ENCODE measurements around the gene TMX3. TPM values are rescaled to one million over a fixed set of nuclear protein-coding genes. Genes with fewer than 3 reads are reported as not detected.
A peak's percentile ranks its signal among the peaks of the same experiment; 100 is the strongest.

TMX3 gene
- total and polyA plus RNA-seq, 12 donors: 17.8 to 46.6 (median 30.1) TPM

GRCh38 chr18:68660354-68661183 lies 54.3 kb downstream of the TMX3 start:
- intact Hi-C loops (cut with DNase I): loop anchor here in 1 of 2 donors (10.0 kb wide), 1 partner anchor 1446 kb away; no protein-coding TSS in a partner anchor
- TF ChIP-seq POLR2A (IDR thresholded peaks at IDR 0.05) (no peak), CTCF (IDR thresholded peaks at IDR 0.05) (peak; percentile 33 to 60 (median 53))
- no peaks in the 10 kb centered on the region for H3K4me1 ChIP-seq (replicated peaks in 1 of 2)
- H3K36me3 ChIP-seq (replicated peaks in 1 of 2): no peaks in the 10 kb centered on the region
- WGBS, 4 donors: 26 to 36% (median 30%) methylated on average over 5 of the region's 5 CpGs
- no peak overlapping the region for H3K4me3 ChIP-seq
- no peaks in the 10 kb centered on the region for H3K9me3 ChIP-seq (replicated peaks in 1 of 3)
- H3K27ac ChIP-seq: no peak overlapping the region
- no peak for DNase-seq
- no peaks in the 10 kb centered on the region for H3K27me3 ChIP-seq

GRCh38 chr18:68648191-68648590 lies 66.7 kb downstream of the TMX3 start:
- intact Hi-C loops (cut with DNase I): no loop called here
- no peaks in the 10 kb centered on the region for H3K4me1 ChIP-seq (replicated peaks in 1 of 2)
- H3K27me3 ChIP-seq: no peaks in the 10 kb centered on the region
- H3K27ac ChIP-seq: no peak overlapping the region
- H3K9me3 ChIP-seq (replicated peaks in 1 of 3): no peaks in the 10 kb centered on the region
- no peak for DNase-seq
- H3K36me3 ChIP-seq (replicated peaks in 1 of 2): no peaks in the 10 kb centered on the region
- no peak overlapping the region for H3K4me3 ChIP-seq
- TF ChIP-seq CTCF (IDR thresholded peaks at IDR 0.05): no peak
- TF ChIP-seq POLR2A (IDR thresholded peaks at IDR 0.05): no peak

- no peaks in the 10 kb centered on the region for H3K27me3 ChIP-seq
- no peak overlapping the region for H3K27ac ChIP-seq
- H3K9me3 ChIP-seq (replicated peaks in 1 of 3): no peaks in the 10 kb centered on the region
- no peak for DNase-seq
- H3K36me3 ChIP-seq (replicated peaks in 1 of 2): no peaks in the 10 kb centered on the region
- TF ChIP-seq POLR2A (IDR thresholded peaks at IDR 0.05) (no peak), CTCF (IDR thresholded peaks at IDR 0.05) (no peak)
- H3K4me3 ChIP-seq: no peak overlapping the region
- intact Hi-C loops (cut with DNase I): no loop called here
- H3K4me1 ChIP-seq (replicated peaks in 1 of 2): no peaks in the 10 kb centered on the region
- 50 to 71% (median 62%) methylated on average over 3 of the region's 3 CpGs for WGBS, 4 donors
These were observed 72.9 kb downstream of the TMX3 start for GRCh38 chr18:68642003-68642402.

GRCh38 chr18:68640861-68641260 lies 74.0 kb downstream of the TMX3 start:
- no peak for DNase-seq
- TF ChIP-seq POLR2A (IDR thresholded peaks at IDR 0.05) (no peak), CTCF (IDR thresholded peaks at IDR 0.05) (no peak)
- Histone ChIP-seq H3K9me3 (replicated peaks in 1 of 3) (no peaks in the 10 kb centered on the region), H3K27ac (no peak overlapping the region), H3K4me3 (no peak overlapping the region), H3K27me3 (no peaks in the 10 kb centered on the region), H3K4me1 (replicated peaks in 1 of 2) (no peaks in the 10 kb centered on the region), H3K36me3 (replicated peaks in 1 of 2) (no peaks in the 10 kb centered on the region)
- intact Hi-C loops (cut with DNase I): no loop called here
